ENCODE measurements around the gene TOR1AIP2.
"Not testable (repeated sequence)": the region's sequence is repeated elsewhere in the genome, so short reads cannot be mapped to it uniquely, and the experiment has no call there.

Gene TOR1AIP2

GRCh38 chr1:179872558-179872957 is 5.0 kb downstream of the TOR1AIP2 start:
- H3K4me1 ChIP-seq (ENCODE audit: control insufficient read depth, insufficient read depth, low read length), result peaks cover 7% of the 10 kb centered on the region
- H3K9me3 ChIP-seq (replicated peaks; ENCODE audit: low read length), result no peaks in the 10 kb centered on the region
- H3K4me3 ChIP-seq (ENCODE audit: low read length), result no peak overlapping the region
- no peak overlapping the region for H3K9ac ChIP-seq (ENCODE audit: low read depth, low read length)
- H3K4me2 ChIP-seq (ENCODE audit: low read length), result no peak overlapping the region
- H3K36me3 ChIP-seq (ENCODE audit: insufficient read depth, low read length), result peaks cover 35% of the 10 kb centered on the region
- H3K27me3 ChIP-seq (ENCODE audit: control insufficient read depth, insufficient read depth, low read length), result no peaks in the 10 kb centered on the region

- no peak overlapping the region for H3K4me2 ChIP-seq (ENCODE audit: low read length)
- no peak overlapping the region for H3K9ac ChIP-seq (ENCODE audit: low read depth, low read length)
- H3K36me3 ChIP-seq (ENCODE audit: insufficient read depth, low read length), result peaks cover 42% of the 10 kb centered on the region
- peaks cover 7% of the 10 kb centered on the region for H3K4me1 ChIP-seq (ENCODE audit: control insufficient read depth, insufficient read depth, low read length)
- no peaks in the 10 kb centered on the region for H3K9me3 ChIP-seq (replicated peaks; ENCODE audit: low read length)
- H3K4me3 ChIP-seq (ENCODE audit: low read length), result no peak overlapping the region
- H3K27me3 ChIP-seq (ENCODE audit: control insufficient read depth, insufficient read depth, low read length), result no peaks in the 10 kb centered on the region
Measured at GRCh38 chr1:179871940-179872339, 5.7 kb downstream of the TOR1AIP2 start.

- Histone ChIP-seq H3K4me2 (ENCODE audit: low read length) (no peak overlapping the region), H3K4me1 (ENCODE audit: control insufficient read depth, insufficient read depth, low read length) (peaks cover under 1% of the 10 kb centered on the region), H3K36me3 (ENCODE audit: insufficient read depth, low read length) (peaks cover 50% of the 10 kb centered on the region), H3K9me3 (replicated peaks; ENCODE audit: low read length) (no peaks in the 10 kb centered on the region), H3K9ac (ENCODE audit: low read depth, low read length) (no peak overlapping the region), H3K27me3 (ENCODE audit: control insufficient read depth, insufficient read depth, low read length) (no peaks in the 10 kb centered on the region), H3K4me3 (ENCODE audit: low read length) (no peak overlapping the region)
Measured at GRCh38 chr1:179870870-179871269, 6.7 kb downstream of the TOR1AIP2 start.

GRCh38 chr1:179867493-179868330 is 9.9 kb downstream of the TOR1AIP2 start:
- Histone ChIP-seq H3K4me3 (ENCODE audit: low read length) (no peak overlapping the region), H3K27me3 (ENCODE audit: control insufficient read depth, insufficient read depth, low read length) (no peaks in the 10 kb centered on the region), H3K4me1 (ENCODE audit: control insufficient read depth, insufficient read depth, low read length) (no peaks in the 10 kb centered on the region), H3K9me3 (replicated peaks; ENCODE audit: low read length) (no peaks in the 10 kb centered on the region), H3K9ac (ENCODE audit: low read depth, low read length) (no peak overlapping the region), H3K4me2 (ENCODE audit: low read length) (no peak overlapping the region), H3K36me3 (ENCODE audit: insufficient read depth, low read length) (peaks cover 58% of the 10 kb centered on the region)

- Histone ChIP-seq H3K9ac (ENCODE audit: low read depth, low read length) (no peak overlapping the region), H3K4me3 (ENCODE audit: low read length) (no peak overlapping the region), H3K4me1 (ENCODE audit: control insufficient read depth, insufficient read depth, low read length) (no peaks in the 10 kb centered on the region), H3K9me3 (replicated peaks; ENCODE audit: low read length) (no peaks in the 10 kb centered on the region), H3K27me3 (ENCODE audit: control insufficient read depth, insufficient read depth, low read length) (no peaks in the 10 kb centered on the region), H3K36me3 (ENCODE audit: insufficient read depth, low read length) (peaks cover 64% of the 10 kb centered on the region), H3K4me2 (ENCODE audit: low read length) (no peak overlapping the region)
Measured at GRCh38 chr1:179866616-179867015, 11.0 kb downstream of the TOR1AIP2 start.

GRCh38 chr1:179865377-179865776 is 12.2 kb downstream of the TOR1AIP2 start:
- Histone ChIP-seq H3K36me3 (ENCODE audit: insufficient read depth, low read length) (peaks cover 71% of the 10 kb centered on the region), H3K4me3 (ENCODE audit: low read length) (no peak overlapping the region), H3K9ac (ENCODE audit: low read depth, low read length) (no peak overlapping the region), H3K4me2 (ENCODE audit: low read length) (no peak overlapping the region), H3K27me3 (ENCODE audit: control insufficient read depth, insufficient read depth, low read length) (no peaks in the 10 kb centered on the region), H3K4me1 (ENCODE audit: control insufficient read depth, insufficient read depth, low read length) (no peaks in the 10 kb centered on the region), H3K9me3 (replicated peaks; ENCODE audit: low read length) (no peaks in the 10 kb centered on the region)

- no peaks in the 10 kb centered on the region for H3K4me1 ChIP-seq (ENCODE audit: control insufficient read depth, insufficient read depth, low read length)
- no peaks in the 10 kb centered on the region for H3K27me3 ChIP-seq (ENCODE audit: control insufficient read depth, insufficient read depth, low read length)
- H3K4me2 ChIP-seq (ENCODE audit: low read length), result no peak overlapping the region
- no peak overlapping the region for H3K9ac ChIP-seq (ENCODE audit: low read depth, low read length)
- no peak overlapping the region for H3K4me3 ChIP-seq (ENCODE audit: low read length)
- no peaks in the 10 kb centered on the region for H3K9me3 ChIP-seq (replicated peaks; ENCODE audit: low read length)
- H3K36me3 ChIP-seq (ENCODE audit: insufficient read depth, low read length), result peaks cover 63% of the 10 kb centered on the region
Measured at GRCh38 chr1:179860652-179861051, 17.0 kb downstream of the TOR1AIP2 start.

GRCh38 chr1:179857009-179857408 is 20.6 kb downstream of the TOR1AIP2 start:
- Histone ChIP-seq H3K4me1 (ENCODE audit: control insufficient read depth, insufficient read depth, low read length) (no peaks in the 10 kb centered on the region), H3K36me3 (ENCODE audit: insufficient read depth, low read length) (peaks cover 32% of the 10 kb centered on the region), H3K4me3 (ENCODE audit: low read length) (no peak overlapping the region), H3K9me3 (replicated peaks; ENCODE audit: low read length) (no peaks in the 10 kb centered on the region), H3K9ac (ENCODE audit: low read depth, low read length) (no peak overlapping the region), H3K27me3 (ENCODE audit: control insufficient read depth, insufficient read depth, low read length) (no peaks in the 10 kb centered on the region), H3K4me2 (ENCODE audit: low read length) (no peak overlapping the region)

GRCh38 chr1:179856296-179856695 is 21.3 kb downstream of the TOR1AIP2 start:
- H3K4me3 ChIP-seq (ENCODE audit: low read length), result no peak overlapping the region
- no peaks in the 10 kb centered on the region for H3K9me3 ChIP-seq (replicated peaks; ENCODE audit: low read length)
- H3K9ac ChIP-seq (ENCODE audit: low read depth, low read length), result no peak overlapping the region
- peaks cover 31% of the 10 kb centered on the region for H3K36me3 ChIP-seq (ENCODE audit: insufficient read depth, low read length)
- no peaks in the 10 kb centered on the region for H3K4me1 ChIP-seq (ENCODE audit: control insufficient read depth, insufficient read depth, low read length)
- no peak overlapping the region for H3K4me2 ChIP-seq (ENCODE audit: low read length)
- no peaks in the 10 kb centered on the region for H3K27me3 ChIP-seq (ENCODE audit: control insufficient read depth, insufficient read depth, low read length)

GRCh38 chr1:179855831-179856230 is 21.8 kb downstream of the TOR1AIP2 start:
- not testable (repeated sequence) for H3K4me3 ChIP-seq (ENCODE audit: low read length); H3K4me1 ChIP-seq (ENCODE audit: control insufficient read depth, insufficient read depth, low read length)
- peaks cover 29% of the 10 kb centered on the region for H3K36me3 ChIP-seq (ENCODE audit: insufficient read depth, low read length)

GRCh38 chr1:179853102-179853501 is 24.5 kb downstream of the TOR1AIP2 start:
- Histone ChIP-seq H3K9ac (ENCODE audit: low read depth, low read length) (no peak overlapping the region), H3K36me3 (ENCODE audit: insufficient read depth, low read length) (peaks cover 45% of the 10 kb centered on the region), H3K4me2 (ENCODE audit: low read length) (no peak overlapping the region), H3K4me1 (ENCODE audit: control insufficient read depth, insufficient read depth, low read length) (peaks cover 4% of the 10 kb centered on the region), H3K9me3 (replicated peaks; ENCODE audit: low read length) (no peaks in the 10 kb centered on the region), H3K27me3 (ENCODE audit: control insufficient read depth, insufficient read depth, low read length) (no peaks in the 10 kb centered on the region), H3K4me3 (ENCODE audit: low read length) (no peak overlapping the region)

More at GRCh38 chr1:179855831-179856230, 21.8 kb downstream of the TOR1AIP2 start:
- H3K9me3 ChIP-seq (replicated peaks; ENCODE audit: low read length); H3K9ac ChIP-seq (ENCODE audit: low read depth, low read length); H3K27me3 ChIP-seq (ENCODE audit: control insufficient read depth, insufficient read depth, low read length); H3K4me2 ChIP-seq (ENCODE audit: low read length): not testable (repeated sequence)

- H3K4me1 ChIP-seq (ENCODE audit: control insufficient read depth, insufficient read depth, low read length), result peaks cover 4% of the 10 kb centered on the region
- no peaks in the 10 kb centered on the region for H3K27me3 ChIP-seq (ENCODE audit: control insufficient read depth, insufficient read depth, low read length)
- peaks cover 67% of the 10 kb centered on the region for H3K36me3 ChIP-seq (ENCODE audit: insufficient read depth, low read length)
- H3K9ac ChIP-seq (ENCODE audit: low read depth, low read length), result no peak overlapping the region
- H3K4me3 ChIP-seq (ENCODE audit: low read length), result no peak overlapping the region
- H3K4me2 ChIP-seq (ENCODE audit: low read length), result no peak overlapping the region
- no peaks in the 10 kb centered on the region for H3K9me3 ChIP-seq (replicated peaks; ENCODE audit: low read length)
Measured at GRCh38 chr1:179848233-179848632, 29.4 kb downstream of the TOR1AIP2 start.

Data from skeletal muscle satellite cell (primary cell).